ENCODE measurements around the gene PKP3.

Gene PKP3

GRCh38 chr11:405954-406795 lies 12.2 kb downstream of the PKP3 start:
- TF ChIP-seq CTCF (IDR thresholded peaks at IDR 0.05; ENCODE audit: low read length, missing control alignments) = no peak
- peak overlapping the region; percentile 62 for H3K4me3 ChIP-seq (replicated peaks; ENCODE audit: low read depth, low read length)
- DNase-seq (ENCODE audit: low read depth) = no peak

GRCh38 chr11:406796-407650 lies 13.0 kb downstream of the PKP3 start:
- peak; percentile 82 for DNase-seq (ENCODE audit: low read depth)
- TF ChIP-seq CTCF (IDR thresholded peaks at IDR 0.05; ENCODE audit: low read length, missing control alignments) = no peak
- H3K4me3 ChIP-seq (replicated peaks; ENCODE audit: low read depth, low read length) = peak overlapping the region; percentile 62

- TF ChIP-seq CTCF (IDR thresholded peaks at IDR 0.05; ENCODE audit: low read length, missing control alignments) = no peak
- H3K4me3 ChIP-seq (replicated peaks; ENCODE audit: low read depth, low read length) = no peak overlapping the region
- DNase-seq (ENCODE audit: low read depth) = no peak
Observed at GRCh38 chr11:407651-408123, 13.7 kb downstream of the PKP3 start.

GRCh38 chr11:408154-409007 lies 14.4 kb downstream of the PKP3 start:
- TF ChIP-seq CTCF (IDR thresholded peaks at IDR 0.05; ENCODE audit: low read length, missing control alignments) = no peak
- no peak overlapping the region for H3K4me3 ChIP-seq (replicated peaks; ENCODE audit: low read depth, low read length)
- DNase-seq (ENCODE audit: low read depth) = no peak

- TF ChIP-seq CTCF (IDR thresholded peaks at IDR 0.05; ENCODE audit: low read length, missing control alignments) = no peak
- no peak for DNase-seq (ENCODE audit: low read depth)
- H3K4me3 ChIP-seq (replicated peaks; ENCODE audit: low read depth, low read length) = no peak overlapping the region
Observed at GRCh38 chr11:409008-409599, 15.1 kb downstream of the PKP3 start.

Measured in fibroblast of pulmonary artery (primary cell).